RWPE2 (cell line): Measurements from ENCODE around the gene MEIOB.
"Not testable (repeated sequence)": the region's sequence is repeated elsewhere in the genome, so short reads cannot be mapped to it uniquely, and the experiment has no call there.

Experiments used
- ATAC-seq: fragments of 200-7000 bp; cut with Tn5 transposase; 3 replicates; pipeline ENCODE4 v1.9.1; 2021; ENCODE audit warnings: low read depth
- DNase-seq: peaks from one replicate; pipeline ENCODE4 v3.0.0-alpha.2; 2020; ENCODE audit warnings: low spot score
- H3K27ac ChIP-seq: fragments of 450-650 bp; 2 replicates; pipeline ENCODE4 v1.5.1; 2017; ENCODE audit warnings: mild to moderate bottlenecking; ENCODE audit not compliant: poor library complexity, severe bottlenecking
- H3K27me3 ChIP-seq: fragments of 250-450 bp; sonication (Bioruptor Pico); 2 replicates; pipeline ENCODE4 v1.5.1; 2021; ENCODE audit warnings: mild to moderate bottlenecking, moderate library complexity; ENCODE audit not compliant: insufficient read depth, poor library complexity, severe bottlenecking
- H3K36me3 ChIP-seq: fragments of 250-450 bp; sonication (Bioruptor Pico); 2 replicates; pipeline ENCODE4 v1.5.1; 2020; ENCODE audit warnings: low read depth, mild to moderate bottlenecking, moderate library complexity
- H3K4me1 ChIP-seq: fragments of 250-450 bp; sonication (Bioruptor Pico); 2 replicates; pipeline ENCODE4 v1.5.1; 2021; ENCODE audit warnings: mild to moderate bottlenecking, moderate library complexity; ENCODE audit not compliant: insufficient read depth, poor library complexity, severe bottlenecking
- H3K4me3 ChIP-seq: fragments of 250-450 bp; sonication (Bioruptor Pico); 2 replicates; pipeline ENCODE4 v1.5.1; 2021; ENCODE audit warnings: mild to moderate bottlenecking, moderate library complexity; ENCODE audit not compliant: severe bottlenecking
- H3K9me3 ChIP-seq: fragments of 250-450 bp; sonication (Bioruptor Pico); 2 replicates; pipeline ENCODE4 v1.5.1; 2021; ENCODE audit warnings: mild to moderate bottlenecking, moderate library complexity; ENCODE audit not compliant: severe bottlenecking
- TF ChIP-seq, protein P1 (sequence below): fragments of 450-650 bp; IDR thresholded peaks from one replicate; pipeline ENCODE4 v1.5.1; 2017; ENCODE audit warnings: mild to moderate bottlenecking, moderate library complexity; ENCODE audit not compliant: poor library complexity, severe bottlenecking

Gene MEIOB

DNA sequence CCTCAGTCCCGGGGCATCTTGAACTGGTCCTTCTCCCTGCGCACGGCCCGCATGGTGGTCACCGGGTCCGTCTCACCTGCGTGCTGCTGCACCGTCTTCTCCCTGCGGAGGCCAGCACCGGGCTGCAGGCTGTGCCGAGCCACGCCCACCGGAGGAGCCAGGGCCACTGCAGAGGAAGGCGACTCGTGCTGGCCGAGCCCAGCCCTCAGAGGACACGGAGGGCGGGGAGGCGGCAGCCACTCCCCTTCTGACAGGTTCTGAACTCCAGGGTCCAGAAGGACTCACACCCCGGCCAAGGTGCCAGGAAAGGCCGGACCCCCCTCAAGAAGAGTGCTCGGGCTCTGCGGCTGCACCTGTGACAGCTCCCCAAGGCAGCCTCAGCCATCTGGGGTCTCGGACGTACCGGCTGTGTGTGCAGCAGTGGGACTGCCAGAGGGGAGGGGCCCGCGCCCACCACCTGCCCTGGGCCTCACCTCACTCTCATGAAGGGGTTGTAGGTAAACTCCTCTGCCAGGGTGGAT lies 62.6 kb downstream of the MEIOB start:
- ATAC-seq, result no peak
- Histone ChIP-seq H3K27ac (no peak overlapping the region), H3K9me3 (no peaks in the 10 kb centered on the region)

DNA sequence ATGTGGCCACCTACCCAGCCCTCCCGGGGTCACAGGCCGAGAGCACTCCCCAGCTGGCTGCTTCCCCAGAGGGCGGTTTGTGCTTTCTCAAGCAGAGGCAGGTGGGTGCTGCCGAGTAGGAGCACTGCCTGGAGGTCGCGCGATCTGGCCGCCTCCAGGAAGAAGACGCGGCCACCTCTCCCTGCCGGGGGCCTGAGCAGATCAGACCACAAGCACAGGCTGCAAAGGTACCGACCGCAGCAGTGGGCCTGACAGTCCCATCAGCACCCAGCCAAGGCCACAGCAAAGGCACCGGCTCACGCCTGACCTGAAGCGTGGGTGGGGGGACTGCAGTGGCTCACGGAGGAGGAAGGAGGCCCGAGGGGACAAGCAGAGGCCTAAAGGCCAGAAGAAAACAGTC lies 63.3 kb downstream of the MEIOB start:
- DNase-seq (no peak), ATAC-seq (no peak)
- Histone ChIP-seq H3K4me3 (no peak overlapping the region), H3K4me1 (no peaks in the 10 kb centered on the region), H3K27me3 (no peaks in the 10 kb centered on the region), H3K36me3 (peaks cover 41% of the 10 kb centered on the region), H3K27ac (no peak overlapping the region), H3K9me3 (no peaks in the 10 kb centered on the region)
- TF ChIP-seq, protein P1, sequence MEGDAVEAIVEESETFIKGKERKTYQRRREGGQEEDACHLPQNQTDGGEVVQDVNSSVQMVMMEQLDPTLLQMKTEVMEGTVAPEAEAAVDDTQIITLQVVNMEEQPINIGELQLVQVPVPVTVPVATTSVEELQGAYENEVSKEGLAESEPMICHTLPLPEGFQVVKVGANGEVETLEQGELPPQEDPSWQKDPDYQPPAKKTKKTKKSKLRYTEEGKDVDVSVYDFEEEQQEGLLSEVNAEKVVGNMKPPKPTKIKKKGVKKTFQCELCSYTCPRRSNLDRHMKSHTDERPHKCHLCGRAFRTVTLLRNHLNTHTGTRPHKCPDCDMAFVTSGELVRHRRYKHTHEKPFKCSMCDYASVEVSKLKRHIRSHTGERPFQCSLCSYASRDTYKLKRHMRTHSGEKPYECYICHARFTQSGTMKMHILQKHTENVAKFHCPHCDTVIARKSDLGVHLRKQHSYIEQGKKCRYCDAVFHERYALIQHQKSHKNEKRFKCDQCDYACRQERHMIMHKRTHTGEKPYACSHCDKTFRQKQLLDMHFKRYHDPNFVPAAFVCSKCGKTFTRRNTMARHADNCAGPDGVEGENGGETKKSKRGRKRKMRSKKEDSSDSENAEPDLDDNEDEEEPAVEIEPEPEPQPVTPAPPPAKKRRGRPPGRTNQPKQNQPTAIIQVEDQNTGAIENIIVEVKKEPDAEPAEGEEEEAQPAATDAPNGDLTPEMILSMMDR, result no peak

More for the DNA sequence above, 62.6 kb downstream of the MEIOB start:
- Histone ChIP-seq H3K4me3 (no peak overlapping the region), H3K36me3 (peaks cover 41% of the 10 kb centered on the region), H3K4me1 (no peaks in the 10 kb centered on the region), H3K27me3 (no peaks in the 10 kb centered on the region)
- TF ChIP-seq, protein P1, result no peak
- no peak for DNase-seq

DNA sequence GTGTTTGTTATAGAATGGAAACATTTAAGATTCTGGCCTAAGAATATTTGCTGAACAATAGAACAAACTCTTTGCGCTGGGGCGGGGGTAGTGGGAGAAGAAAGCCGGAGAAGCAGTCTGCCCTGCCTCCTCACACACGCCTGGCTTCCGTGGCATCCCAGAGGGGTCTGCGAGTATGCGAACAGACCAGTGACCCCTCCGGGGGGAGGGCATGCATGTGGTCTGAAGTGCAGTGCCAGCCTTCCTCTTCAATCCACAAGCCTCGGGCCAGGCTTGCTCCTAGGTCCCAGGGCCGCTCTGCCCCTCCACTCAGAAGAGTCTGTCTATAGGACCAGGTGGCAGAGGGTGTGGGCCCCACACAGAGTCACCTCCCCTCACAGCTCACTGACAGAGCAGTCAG lies 64.3 kb downstream of the MEIOB start:
- Histone ChIP-seq H3K9me3 (no peaks in the 10 kb centered on the region), H3K36me3 (peaks cover 39% of the 10 kb centered on the region), H3K27me3 (no peaks in the 10 kb centered on the region), H3K27ac (no peak overlapping the region), H3K4me3 (no peak overlapping the region), H3K4me1 (no peaks in the 10 kb centered on the region)
- TF ChIP-seq, protein P1, result no peak
- ATAC-seq (no peak), DNase-seq (no peak)

DNA sequence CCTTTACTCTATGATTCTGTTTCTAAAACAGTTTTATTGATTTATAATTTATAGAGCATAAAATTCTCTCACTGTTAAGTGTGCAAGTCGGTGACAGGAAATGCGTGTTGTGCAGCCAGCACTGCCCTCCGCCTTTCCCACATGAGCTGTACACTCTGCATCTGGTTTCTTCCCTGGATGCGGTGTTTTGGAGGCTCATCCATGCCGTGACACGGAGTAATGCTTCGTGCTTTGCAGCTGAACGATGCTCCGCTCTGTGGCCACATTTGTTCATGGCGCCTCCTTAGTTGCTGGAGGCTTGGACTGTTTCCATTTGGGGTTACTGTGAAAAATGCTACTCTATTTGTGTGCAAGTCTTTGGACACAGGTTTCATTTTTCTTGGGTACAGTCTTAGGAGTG lies 71.3 kb downstream of the MEIOB start:
- Histone ChIP-seq H3K4me3 (no peak overlapping the region), H3K27me3 (no peaks in the 10 kb centered on the region), H3K4me1 (no peaks in the 10 kb centered on the region), H3K27ac (no peak overlapping the region), H3K36me3 (no peaks in the 10 kb centered on the region), H3K9me3 (peaks cover 8% of the 10 kb centered on the region)
- TF ChIP-seq, protein P1, result no peak
- DNase-seq, result no peak
- ATAC-seq, result no peak

DNA sequence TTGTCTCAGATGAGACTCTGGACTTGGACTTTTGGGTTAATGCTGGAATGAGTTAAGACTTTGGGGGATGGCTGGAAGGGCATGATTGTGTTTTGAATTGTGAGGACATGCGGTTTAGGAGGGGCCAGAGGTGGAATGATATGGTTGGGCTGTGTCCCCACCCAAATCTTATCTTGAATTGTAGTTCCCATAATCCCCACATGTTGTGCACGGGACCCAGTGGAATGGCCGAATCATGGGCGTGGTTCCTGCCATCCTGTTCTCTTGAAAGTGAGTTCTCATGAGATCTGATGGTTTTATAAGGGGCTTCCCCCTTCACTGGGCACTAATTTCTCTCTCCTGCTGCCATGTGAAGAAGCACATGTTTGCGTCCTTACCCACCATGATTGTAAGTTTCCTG lies 72.7 kb downstream of the MEIOB start:
- not testable (repeated sequence) for H3K36me3 ChIP-seq, ATAC-seq, H3K27ac ChIP-seq, DNase-seq, H3K4me1 ChIP-seq, H3K9me3 ChIP-seq, H3K4me3 ChIP-seq, H3K27me3 ChIP-seq
